Smooth muscle cell of trachea (primary cell): ENCODE data around the gene COL18A1. TPM values are rescaled to one million over a fixed set of nuclear protein-coding genes. Genes with fewer than 3 reads are reported as not detected.

Experiments used
- total RNA-seq: library from RNA; depleted of rRNA; stranded (reverse); fragments of >200 nt; gene quantifications from 2 replicates; pipeline ENCODE4 v1.2.1, GENCODE V29; 2014

Gene COL18A1
- 69.7 and 128 TPM in 2 replicates for total RNA-seq

DNA sequence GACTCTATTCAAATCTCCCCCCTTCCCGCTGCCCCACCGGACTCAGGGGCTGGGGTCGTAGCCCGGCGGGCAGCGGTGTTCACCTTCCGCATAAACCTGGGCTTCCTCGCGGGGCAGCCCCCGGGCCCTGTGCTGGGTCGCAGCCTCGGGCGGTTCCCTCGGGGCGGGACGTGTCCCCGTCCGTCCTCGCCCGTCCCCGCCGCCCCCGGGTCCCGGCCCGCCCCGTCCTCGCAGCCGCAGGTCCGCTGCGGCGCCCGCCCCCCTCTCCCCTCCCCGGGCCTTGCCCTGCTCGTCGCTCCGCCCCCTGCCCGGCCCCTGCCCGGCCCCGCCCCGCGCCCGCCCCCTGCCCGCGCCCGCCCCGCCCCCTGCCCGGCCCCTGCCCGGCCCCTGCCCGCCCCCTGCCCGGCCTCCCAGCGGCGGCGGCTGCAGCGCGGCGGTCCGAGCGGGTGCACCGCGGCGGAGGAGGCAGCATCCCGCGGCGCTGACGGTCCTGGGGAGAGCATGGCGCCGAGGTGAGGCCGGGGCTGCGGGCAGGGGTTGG is at the start of gene COL18A1:
Gene COL18A1 (plus strand): TSS at position 436 of the 541 bp plus-strand sequence. CDS start 66 bp downstream, at position 502.

DNA sequence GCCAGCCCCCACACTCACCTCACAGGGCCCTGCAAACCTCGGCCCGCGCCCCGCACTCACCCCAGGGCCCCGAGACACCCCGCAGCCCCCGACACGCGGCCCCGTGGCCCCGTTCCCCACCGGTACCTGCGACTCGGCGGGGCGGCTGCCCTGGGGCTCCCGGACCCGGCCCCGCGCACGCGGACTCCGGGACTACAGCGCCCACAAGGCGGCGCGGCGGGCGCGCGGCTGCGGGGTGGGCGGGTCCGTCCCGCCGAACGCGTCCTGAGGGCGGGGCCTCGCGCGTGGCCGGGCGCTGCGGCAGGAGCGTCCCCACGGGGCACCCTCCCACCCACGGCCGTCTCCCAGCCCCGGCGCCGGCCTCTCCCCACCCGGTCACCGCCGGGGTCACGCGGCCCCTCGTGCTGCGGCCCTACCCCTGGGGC is 137.3 kb downstream of the COL18A1 start, which contains the start of gene SLC19A1:
Gene SLC19A1 (minus strand): TSS at position 199 of the 425 bp plus-strand sequence. CDS start 4,481 bp downstream, outside the sequence.

Other genes with a start within 250 kb of the COL18A1 start
- 47.6 and 75.9 TPM in 2 replicates for gene POFUT2, start 117.3 kb upstream of the COL18A1 start, total RNA-seq
- 3.5 and 3.9 TPM in 2 replicates for gene SLC19A1, start 137.3 kb downstream of the COL18A1 start, total RNA-seq
- 0.50 and 1.9 TPM in 2 replicates for gene PCBP3, start 238.6 kb downstream of the COL18A1 start, total RNA-seq